Karpas-422 (cell line): ENCODE results near the gene KIF1A. TPM values are rescaled to one million over a fixed set of nuclear protein-coding genes. Genes with fewer than 3 reads are reported as not detected.

Experiments
- DNase-seq: peaks from one replicate; pipeline ENCODE4 v3.0.0-alpha.2; 2015
- H2AFZ ChIP-seq: fragments of 200-600 bp; sonication (generic); 2 replicates; pipeline ENCODE4 v1.6.1; 2014; ENCODE audit warnings: antibody characterized with exemption, low read length, mixed read lengths
- H3K27ac ChIP-seq: fragments of 200-600 bp; sonication (generic); 2 replicates; pipeline ENCODE4 v1.5.1; 2014; ENCODE audit warnings: mild to moderate bottlenecking, low read length, moderate library complexity
- H3K27me3 ChIP-seq: fragments of 200-600 bp; sonication (generic); 2 replicates; pipeline ENCODE4 v1.6.1; 2014; ENCODE audit warnings: low read length, mixed read lengths
- H3K36me3 ChIP-seq: fragments of 200-600 bp; sonication (generic); 2 replicates; pipeline ENCODE4 v1.6.1; 2014; ENCODE audit warnings: low read length, mixed read lengths; ENCODE audit not compliant: insufficient read depth
- H3K4me1 ChIP-seq: fragments of 200-600 bp; sonication (generic); 2 replicates; pipeline ENCODE4 v1.6.1; 2014; ENCODE audit warnings: mild to moderate bottlenecking, low read length, mixed read lengths
- H3K4me2 ChIP-seq: fragments of 200-600 bp; sonication (generic); 2 replicates; pipeline ENCODE4 v1.6.1; 2014; ENCODE audit warnings: low read length, low read depth, mild to moderate bottlenecking; ENCODE audit not compliant: poor library complexity, severe bottlenecking
- H3K4me3 ChIP-seq: fragments of 200-600 bp; sonication (generic); 2 replicates; pipeline ENCODE4 v1.5.1; 2014; ENCODE audit warnings: mild to moderate bottlenecking, antibody characterized with exemption, low read length, mixed read lengths
- H3K79me2 ChIP-seq: fragments of 200-600 bp; sonication (generic); 2 replicates; pipeline ENCODE4 v1.6.1; 2014; ENCODE audit warnings: mild to moderate bottlenecking, low read length, mixed read lengths
- H3K9ac ChIP-seq: fragments of 200-600 bp; sonication (generic); 2 replicates; pipeline ENCODE4 v1.6.0; 2014; ENCODE audit warnings: low read length
- H3K9me2 ChIP-seq: fragments of 200-600 bp; sonication (generic), shearing (Covaris generic); replicated peaks from 2 replicates; pipeline ENCODE4 v1.6.0; 2014; ENCODE audit warnings: mild to moderate bottlenecking, low read length, moderate library complexity; ENCODE audit not compliant: insufficient read depth
- H3K9me3 ChIP-seq: fragments of 300-700, 200-600 bp; sonication (generic); 2 replicates; pipeline ENCODE4 v1.6.1; 2014; ENCODE audit warnings: low read length, mixed read lengths
- H4K20me1 ChIP-seq: fragments of 200-600 bp; sonication (generic); 2 replicates; pipeline ENCODE4 v1.6.1; 2014; ENCODE audit warnings: mild to moderate bottlenecking, antibody characterized with exemption, low read length, low read depth; ENCODE audit not compliant: insufficient read depth
- total RNA-seq: library from RNA; depleted of rRNA; stranded (reverse); fragments of >200 nt; shearing (Covaris generic); gene quantifications from 2 replicates; pipeline ENCODE4 v1.2.3, GENCODE V29; 2014; ENCODE audit warnings: low replicate concordance

KIF1A gene
- total RNA-seq, 1 experiment from 2014 or later, result not detected

- H4K20me1 ChIP-seq, result no peaks in the 10 kb centered on the region
Observed at GRCh38 chr2:240806459-240806858, 13.6 kb downstream of the KIF1A start.

GRCh38 chr2:240806006-240806405 lies 14.0 kb downstream of the KIF1A start:
- H3K79me2 ChIP-seq, result no peaks in the 10 kb centered on the region
- no peaks in the 10 kb centered on the region for H4K20me1 ChIP-seq
- H3K27ac ChIP-seq, result no peak overlapping the region
- H3K9me2 ChIP-seq, result no peaks in the 10 kb centered on the region
- H3K9ac ChIP-seq, result no peak overlapping the region
- H3K27me3 ChIP-seq, result no peaks in the 10 kb centered on the region
- H3K9me3 ChIP-seq, result no peaks in the 10 kb centered on the region
- H3K36me3 ChIP-seq, result no peaks in the 10 kb centered on the region
- H3K4me2 ChIP-seq, result no peak overlapping the region
- DNase-seq, result no peak
- no peak overlapping the region for H2AFZ ChIP-seq
- no peaks in the 10 kb centered on the region for H3K4me1 ChIP-seq
- no peak overlapping the region for H3K4me3 ChIP-seq

More at GRCh38 chr2:240806459-240806858, 13.6 kb downstream of the KIF1A start:
- Histone ChIP-seq H3K9me2 (no peaks in the 10 kb centered on the region), H2AFZ (no peak overlapping the region), H3K27ac (no peak overlapping the region), H3K27me3 (no peaks in the 10 kb centered on the region), H3K36me3 (no peaks in the 10 kb centered on the region), H3K4me3 (no peak overlapping the region), H3K79me2 (no peaks in the 10 kb centered on the region), H3K4me1 (no peaks in the 10 kb centered on the region), H3K9ac (no peak overlapping the region), H3K9me3 (no peaks in the 10 kb centered on the region), H3K4me2 (no peak overlapping the region)
- DNase-seq, result no peak

- DNase-seq, result no peak
- H3K36me3 ChIP-seq, result no peaks in the 10 kb centered on the region
- H3K27me3 ChIP-seq, result no peaks in the 10 kb centered on the region
- no peak overlapping the region for H3K27ac ChIP-seq
- no peaks in the 10 kb centered on the region for H3K79me2 ChIP-seq
- H2AFZ ChIP-seq, result no peak overlapping the region
- H3K4me1 ChIP-seq, result no peaks in the 10 kb centered on the region
- H3K9me2 ChIP-seq, result no peaks in the 10 kb centered on the region
- no peak overlapping the region for H3K4me2 ChIP-seq
- H3K9me3 ChIP-seq, result no peaks in the 10 kb centered on the region
- H4K20me1 ChIP-seq, result no peaks in the 10 kb centered on the region
- H3K4me3 ChIP-seq, result no peak overlapping the region
- H3K9ac ChIP-seq, result no peak overlapping the region
Observed at GRCh38 chr2:240803191-240803590, 16.8 kb downstream of the KIF1A start.

GRCh38 chr2:240799033-240799820 lies 20.8 kb downstream of the KIF1A start:
- Histone ChIP-seq H3K9ac (no peak overlapping the region), H3K79me2 (no peaks in the 10 kb centered on the region), H3K27me3 (no peaks in the 10 kb centered on the region), H2AFZ (no peak overlapping the region), H3K9me2 (no peaks in the 10 kb centered on the region), H3K4me3 (no peak overlapping the region), H3K9me3 (no peaks in the 10 kb centered on the region), H3K36me3 (no peaks in the 10 kb centered on the region), H3K4me1 (no peaks in the 10 kb centered on the region), H3K27ac (no peak overlapping the region), H3K4me2 (no peak overlapping the region), H4K20me1 (no peaks in the 10 kb centered on the region)
- no peak for DNase-seq

- DNase-seq, result no peak
Observed at GRCh38 chr2:240798327-240798905, 21.6 kb downstream of the KIF1A start.

GRCh38 chr2:240797914-240798313 lies 22.1 kb downstream of the KIF1A start:
- H4K20me1 ChIP-seq, result no peaks in the 10 kb centered on the region
- H3K27ac ChIP-seq, result no peak overlapping the region
- no peak for DNase-seq
- H3K9me3 ChIP-seq, result no peaks in the 10 kb centered on the region
- no peak overlapping the region for H3K4me3 ChIP-seq
- no peak overlapping the region for H3K9ac ChIP-seq
- H3K4me2 ChIP-seq, result no peak overlapping the region
- no peak overlapping the region for H2AFZ ChIP-seq
- no peaks in the 10 kb centered on the region for H3K4me1 ChIP-seq
- no peaks in the 10 kb centered on the region for H3K27me3 ChIP-seq
- no peaks in the 10 kb centered on the region for H3K79me2 ChIP-seq
- H3K9me2 ChIP-seq, result no peaks in the 10 kb centered on the region
- H3K36me3 ChIP-seq, result no peaks in the 10 kb centered on the region

More at GRCh38 chr2:240798327-240798905, 21.6 kb downstream of the KIF1A start:
- no peak overlapping the region for H3K4me3 ChIP-seq
- no peaks in the 10 kb centered on the region for H3K27me3 ChIP-seq
- no peaks in the 10 kb centered on the region for H3K9me3 ChIP-seq
- H3K27ac ChIP-seq, result no peak overlapping the region
- H3K79me2 ChIP-seq, result no peaks in the 10 kb centered on the region
- no peaks in the 10 kb centered on the region for H3K4me1 ChIP-seq
- H3K9ac ChIP-seq, result no peak overlapping the region
- H3K4me2 ChIP-seq, result no peak overlapping the region
- no peaks in the 10 kb centered on the region for H3K9me2 ChIP-seq
- no peaks in the 10 kb centered on the region for H4K20me1 ChIP-seq
- H2AFZ ChIP-seq, result no peak overlapping the region
- H3K36me3 ChIP-seq, result no peaks in the 10 kb centered on the region

- H3K9me3 ChIP-seq, result no peaks in the 10 kb centered on the region
- H3K36me3 ChIP-seq, result no peaks in the 10 kb centered on the region
- H3K27ac ChIP-seq, result no peak overlapping the region
- no peaks in the 10 kb centered on the region for H3K4me1 ChIP-seq
- H3K4me2 ChIP-seq, result no peak overlapping the region
- H2AFZ ChIP-seq, result no peak overlapping the region
- no peaks in the 10 kb centered on the region for H4K20me1 ChIP-seq
- no peaks in the 10 kb centered on the region for H3K27me3 ChIP-seq
- no peaks in the 10 kb centered on the region for H3K9me2 ChIP-seq
- DNase-seq, result no peak
- no peak overlapping the region for H3K9ac ChIP-seq
- H3K4me3 ChIP-seq, result no peak overlapping the region
- H3K79me2 ChIP-seq, result no peaks in the 10 kb centered on the region
Observed at GRCh38 chr2:240797500-240797895, 22.5 kb downstream of the KIF1A start.

GRCh38 chr2:240796543-240797499 lies 23.2 kb downstream of the KIF1A start:
- no peaks in the 10 kb centered on the region for H3K79me2 ChIP-seq
- no peaks in the 10 kb centered on the region for H3K4me1 ChIP-seq
- no peaks in the 10 kb centered on the region for H3K36me3 ChIP-seq
- H2AFZ ChIP-seq, result no peak overlapping the region
- H3K9me2 ChIP-seq, result no peaks in the 10 kb centered on the region
- no peak overlapping the region for H3K27ac ChIP-seq
- DNase-seq, result no peak
- H3K4me2 ChIP-seq, result no peak overlapping the region
- H3K9ac ChIP-seq, result no peak overlapping the region
- no peaks in the 10 kb centered on the region for H4K20me1 ChIP-seq
- no peaks in the 10 kb centered on the region for H3K27me3 ChIP-seq
- no peak overlapping the region for H3K4me3 ChIP-seq
- no peaks in the 10 kb centered on the region for H3K9me3 ChIP-seq
